Activated naive CD4-positive, alpha-beta T cell treated with anti-CD3 and anti-CD28 coated beads, Interleukin-2, amount 50 U/mL, for 24 hours (primary cell): Measurements from ENCODE around the gene IMMP2L.
"Not testable (repeated sequence)": the region's sequence is repeated elsewhere in the genome, so short reads cannot be mapped to it uniquely, and the experiment has no call there.

Experiments
- H3K27ac Mint-ChIP-seq: one replicate; pipeline ENCODE4 v1.8.0; 2021; ENCODE audit warnings: mild to moderate bottlenecking, mixed read lengths
- H3K27me3 Mint-ChIP-seq: one replicate; pipeline ENCODE4 v1.8.0; 2021; ENCODE audit warnings: mixed read lengths
- H3K36me3 Mint-ChIP-seq: one replicate; pipeline ENCODE4 v1.8.0; 2021; ENCODE audit warnings: mixed read lengths
- H3K4me1 Mint-ChIP-seq: one replicate; pipeline ENCODE4 v1.8.0; 2021; ENCODE audit warnings: mixed read lengths
- H3K4me3 Mint-ChIP-seq: one replicate; pipeline ENCODE4 v1.8.0; 2021; ENCODE audit warnings: mild to moderate bottlenecking, mixed read lengths
- H3K9me3 Mint-ChIP-seq: one replicate; pipeline ENCODE4 v1.8.0; 2021; ENCODE audit warnings: mixed read lengths

Gene IMMP2L

DNA sequence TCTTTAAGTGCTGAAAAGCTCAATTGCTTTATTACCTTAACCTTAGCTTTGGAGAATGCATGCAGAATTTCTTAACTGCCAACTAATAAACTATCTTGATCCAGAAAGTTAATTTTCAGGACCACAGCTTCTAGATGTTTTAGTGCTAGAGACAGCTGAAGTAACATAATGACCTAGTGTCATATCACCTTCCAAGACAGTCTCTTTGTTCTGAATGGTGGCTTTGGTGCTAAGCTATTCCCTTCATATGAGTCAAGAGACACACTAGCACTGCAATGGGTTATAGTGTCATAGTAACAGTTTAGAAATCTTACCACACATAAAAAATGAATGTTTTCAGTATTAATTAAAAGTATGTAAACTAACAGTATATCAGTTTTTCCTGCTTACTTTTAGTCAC lies 586.8 kb downstream of the IMMP2L start:
- H3K9me3 Mint-ChIP-seq, result no peaks in the 10 kb centered on the region
- H3K27ac Mint-ChIP-seq, result no peak overlapping the region
- H3K27me3 Mint-ChIP-seq, result no peaks in the 10 kb centered on the region
- H3K36me3 Mint-ChIP-seq, result peaks cover 1% of the 10 kb centered on the region
- no peak overlapping the region for H3K4me3 Mint-ChIP-seq
- peaks cover 56% of the 10 kb centered on the region for H3K4me1 Mint-ChIP-seq

DNA sequence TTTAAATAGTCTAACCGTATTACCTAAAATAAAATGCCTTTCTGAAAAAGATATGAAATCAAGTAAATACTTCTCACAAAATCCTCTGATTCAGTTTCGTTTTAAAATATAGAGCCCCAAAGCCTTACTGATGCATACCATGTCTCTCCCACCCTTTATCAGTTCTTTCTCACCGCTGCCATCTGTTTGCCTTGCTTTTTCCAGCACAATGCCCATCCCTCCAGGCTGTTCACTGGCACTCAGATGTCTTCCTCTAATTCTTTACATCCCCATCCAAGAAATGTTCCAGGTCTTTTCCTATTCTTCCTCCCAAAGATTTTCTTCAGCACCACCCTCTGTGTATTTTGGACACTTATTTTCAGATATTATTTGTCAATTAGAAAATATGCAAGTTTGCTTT lies 587.9 kb downstream of the IMMP2L start:
- Mint-ChIP-seq H3K4me1 (peaks cover 57% of the 10 kb centered on the region), H3K9me3 (no peaks in the 10 kb centered on the region), H3K27ac (no peak overlapping the region), H3K4me3 (no peak overlapping the region), H3K27me3 (no peaks in the 10 kb centered on the region), H3K36me3 (peaks cover 1% of the 10 kb centered on the region)

GRCh38 chr7:110973196-110973990 lies 588.9 kb downstream of the IMMP2L start:
- Mint-ChIP-seq H3K9me3 (no peaks in the 10 kb centered on the region), H3K27me3 (no peaks in the 10 kb centered on the region), H3K4me1 (peaks cover 53% of the 10 kb centered on the region), H3K36me3 (peaks cover 1% of the 10 kb centered on the region), H3K4me3 (no peak overlapping the region), H3K27ac (no peak overlapping the region)

- Mint-ChIP-seq H3K27ac (no peak overlapping the region), H3K4me3 (no peak overlapping the region), H3K4me1 (peaks cover 18% of the 10 kb centered on the region), H3K36me3 (peaks cover 6% of the 10 kb centered on the region), H3K27me3 (no peaks in the 10 kb centered on the region), H3K9me3 (no peaks in the 10 kb centered on the region)
These were observed 597.5 kb downstream of the IMMP2L start for GRCh38 chr7:110964775-110965174.

DNA sequence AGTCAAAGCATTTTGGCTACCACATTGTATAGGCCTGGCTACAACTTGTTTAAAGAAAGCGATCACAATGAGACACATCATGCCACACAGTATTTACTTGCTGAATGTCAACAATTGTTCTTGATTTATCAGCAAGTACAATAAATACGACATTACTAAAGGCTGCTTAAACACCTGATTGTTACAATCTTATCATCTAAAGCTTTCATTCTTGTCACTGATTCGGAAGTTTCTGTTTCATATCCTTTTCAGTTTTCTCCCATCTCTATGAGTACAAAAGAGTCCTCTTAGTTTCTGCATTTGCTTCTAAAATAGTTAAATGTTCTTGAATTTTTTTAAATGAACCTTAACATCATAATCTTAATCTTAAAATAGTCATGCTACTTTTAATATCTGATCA lies 599.5 kb downstream of the IMMP2L start:
- no peaks in the 10 kb centered on the region for H3K27me3 Mint-ChIP-seq
- peaks cover 4% of the 10 kb centered on the region for H3K9me3 Mint-ChIP-seq
- H3K4me3 Mint-ChIP-seq, result no peak overlapping the region
- H3K27ac Mint-ChIP-seq, result no peak overlapping the region
- H3K36me3 Mint-ChIP-seq, result peaks cover 6% of the 10 kb centered on the region
- H3K4me1 Mint-ChIP-seq, result peaks cover 13% of the 10 kb centered on the region

DNA sequence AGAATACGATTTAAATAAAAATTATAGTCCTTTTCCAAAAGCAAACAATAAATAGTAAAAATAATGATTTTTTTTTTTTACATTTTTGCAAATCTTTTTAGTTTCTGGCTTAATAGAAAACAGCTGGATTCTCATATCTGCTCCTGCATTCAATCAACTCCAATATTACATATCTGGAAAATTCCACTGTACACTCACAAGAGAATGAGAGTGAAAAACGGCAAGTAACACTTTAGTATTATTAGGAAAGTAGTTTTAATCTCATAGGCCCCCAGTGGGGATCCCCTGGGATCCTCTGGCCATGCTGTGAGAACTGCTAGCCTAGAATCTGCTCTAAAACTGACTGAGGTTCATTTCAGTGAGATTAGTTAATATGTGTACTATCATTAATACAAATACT lies 599.9 kb downstream of the IMMP2L start:
- Mint-ChIP-seq H3K4me3 (no peak overlapping the region), H3K27me3 (no peaks in the 10 kb centered on the region), H3K27ac (no peak overlapping the region), H3K9me3 (peaks cover 9% of the 10 kb centered on the region), H3K4me1 (peaks cover 13% of the 10 kb centered on the region), H3K36me3 (peaks cover 9% of the 10 kb centered on the region)

DNA sequence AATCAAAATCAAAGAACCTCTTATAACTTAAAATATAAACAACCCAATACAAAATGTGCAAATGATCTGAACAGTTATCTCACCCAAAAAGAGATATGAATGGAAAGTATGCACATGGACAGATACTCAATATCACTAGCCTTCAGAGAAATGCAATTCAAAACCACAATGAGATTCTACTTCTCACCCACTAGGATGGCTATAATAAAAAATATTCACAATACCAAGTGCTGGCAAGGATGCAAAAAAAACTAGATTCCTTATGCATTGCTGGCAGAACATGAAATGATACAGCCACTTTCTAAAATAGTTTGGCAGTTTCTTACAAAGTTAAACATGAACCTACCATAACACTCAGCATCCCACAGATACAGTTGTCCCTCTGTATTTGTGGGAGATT lies 601.5 kb downstream of the IMMP2L start:
- peaks cover 9% of the 10 kb centered on the region for H3K36me3 Mint-ChIP-seq
- H3K4me3 Mint-ChIP-seq, result no peak overlapping the region
- H3K9me3 Mint-ChIP-seq, result peaks cover 13% of the 10 kb centered on the region
- peaks cover 13% of the 10 kb centered on the region for H3K4me1 Mint-ChIP-seq
- H3K27ac Mint-ChIP-seq, result no peak overlapping the region
- no peaks in the 10 kb centered on the region for H3K27me3 Mint-ChIP-seq

GRCh38 chr7:110948280-110948679 lies 614.0 kb downstream of the IMMP2L start:
- Mint-ChIP-seq H3K4me1 (peaks cover 12% of the 10 kb centered on the region), H3K36me3 (no peaks in the 10 kb centered on the region), H3K27me3 (no peaks in the 10 kb centered on the region), H3K9me3 (no peaks in the 10 kb centered on the region), H3K27ac (no peak overlapping the region), H3K4me3 (no peak overlapping the region)

DNA sequence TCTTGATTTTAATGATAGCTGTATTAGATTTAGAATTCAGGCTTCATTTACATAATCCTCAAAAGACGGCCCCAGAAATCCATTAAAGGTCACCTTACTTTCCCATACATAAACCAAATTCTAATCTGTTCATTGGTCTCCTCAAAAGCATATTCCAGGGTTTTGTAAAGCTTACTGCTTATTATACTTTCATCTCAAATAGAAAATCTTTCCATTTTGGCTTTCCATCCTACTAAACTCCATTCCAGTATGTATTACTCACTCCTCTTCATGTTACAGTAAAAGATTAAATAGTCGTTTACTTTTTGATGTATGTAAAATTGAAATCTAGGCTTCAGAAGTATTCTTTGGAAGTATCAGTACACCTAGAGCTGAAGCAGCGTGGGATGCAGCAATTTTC lies 614.9 kb downstream of the IMMP2L start:
- H3K4me1 Mint-ChIP-seq, result peaks cover 12% of the 10 kb centered on the region
- no peaks in the 10 kb centered on the region for H3K27me3 Mint-ChIP-seq
- no peaks in the 10 kb centered on the region for H3K36me3 Mint-ChIP-seq
- H3K27ac Mint-ChIP-seq, result no peak overlapping the region
- H3K4me3 Mint-ChIP-seq, result no peak overlapping the region
- no peaks in the 10 kb centered on the region for H3K9me3 Mint-ChIP-seq

GRCh38 chr7:110944966-110945644 lies 617.2 kb downstream of the IMMP2L start:
- Mint-ChIP-seq H3K36me3 (no peaks in the 10 kb centered on the region), H3K4me1 (peaks cover 24% of the 10 kb centered on the region), H3K4me3 (no peak overlapping the region), H3K27ac (no peak overlapping the region), H3K9me3 (no peaks in the 10 kb centered on the region), H3K27me3 (no peaks in the 10 kb centered on the region)

GRCh38 chr7:110944448-110944847 lies 617.8 kb downstream of the IMMP2L start:
- Mint-ChIP-seq H3K9me3 (no peaks in the 10 kb centered on the region), H3K27ac (no peak overlapping the region), H3K27me3 (no peaks in the 10 kb centered on the region), H3K4me3 (no peak overlapping the region), H3K36me3 (no peaks in the 10 kb centered on the region), H3K4me1 (peaks cover 24% of the 10 kb centered on the region)

DNA sequence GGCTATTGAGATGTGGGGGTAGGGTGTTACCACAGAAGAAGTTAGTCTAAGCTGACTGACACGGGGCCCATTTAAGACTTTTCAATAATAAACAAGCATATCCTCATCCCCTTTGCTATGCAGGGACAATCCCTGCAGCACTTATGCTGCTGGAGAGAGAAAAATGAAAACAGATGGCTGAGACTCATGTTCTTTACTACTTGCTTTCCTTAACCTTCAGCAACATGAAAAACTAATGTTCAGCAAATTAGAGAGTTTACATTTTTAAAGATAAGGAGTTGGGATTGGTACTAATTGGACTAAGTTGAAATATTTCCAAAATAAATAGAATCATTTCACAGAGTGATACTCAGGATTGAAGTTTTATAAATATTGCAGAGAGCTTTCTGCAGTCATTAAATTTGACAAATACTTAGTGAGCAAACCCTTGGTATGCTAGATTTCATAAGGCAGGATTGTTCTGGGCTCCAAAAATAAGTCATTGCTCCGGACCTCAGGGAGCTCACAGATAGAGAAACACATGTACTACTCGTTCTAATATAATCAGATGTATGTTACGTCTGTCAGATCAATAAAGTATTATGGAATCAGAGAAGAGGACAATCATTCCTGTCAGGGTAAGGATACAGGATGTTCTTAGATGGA lies 618.5 kb downstream of the IMMP2L start:
- Mint-ChIP-seq H3K27me3 (no peaks in the 10 kb centered on the region), H3K4me1 (peaks cover 19% of the 10 kb centered on the region), H3K27ac (no peak overlapping the region), H3K9me3 (no peaks in the 10 kb centered on the region), H3K4me3 (no peak overlapping the region), H3K36me3 (no peaks in the 10 kb centered on the region)

DNA sequence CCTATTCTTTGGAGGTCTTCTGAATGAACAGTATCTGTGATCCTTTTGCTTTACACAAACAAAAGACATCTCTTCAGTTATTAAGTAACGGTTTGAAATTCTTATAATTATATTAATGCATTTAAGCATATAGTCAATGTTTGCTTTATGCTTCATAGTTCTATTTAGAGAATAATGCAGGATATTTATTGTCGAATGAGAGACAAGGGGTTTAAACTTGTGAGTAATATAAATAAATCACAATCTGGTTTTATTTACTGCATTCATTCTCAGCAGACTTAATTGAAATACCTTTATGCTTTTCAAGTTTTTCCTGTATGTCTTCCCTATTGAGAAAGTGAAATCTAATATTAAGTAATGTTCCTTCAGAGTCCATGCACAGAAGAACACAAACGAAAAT lies 620.9 kb downstream of the IMMP2L start:
- Mint-ChIP-seq H3K27me3 (no peaks in the 10 kb centered on the region), H3K9me3 (no peaks in the 10 kb centered on the region), H3K36me3 (peaks cover 4% of the 10 kb centered on the region), H3K4me1 (peaks cover 20% of the 10 kb centered on the region), H3K4me3 (no peak overlapping the region), H3K27ac (no peak overlapping the region)

- peaks cover 20% of the 10 kb centered on the region for H3K4me1 Mint-ChIP-seq
- H3K9me3 Mint-ChIP-seq, result no peaks in the 10 kb centered on the region
- H3K27me3 Mint-ChIP-seq, result no peaks in the 10 kb centered on the region
- H3K4me3 Mint-ChIP-seq, result no peak overlapping the region
- peaks cover 4% of the 10 kb centered on the region for H3K36me3 Mint-ChIP-seq
- H3K27ac Mint-ChIP-seq, result no peak overlapping the region
These were observed 621.5 kb downstream of the IMMP2L start for GRCh38 chr7:110940756-110941155.

DNA sequence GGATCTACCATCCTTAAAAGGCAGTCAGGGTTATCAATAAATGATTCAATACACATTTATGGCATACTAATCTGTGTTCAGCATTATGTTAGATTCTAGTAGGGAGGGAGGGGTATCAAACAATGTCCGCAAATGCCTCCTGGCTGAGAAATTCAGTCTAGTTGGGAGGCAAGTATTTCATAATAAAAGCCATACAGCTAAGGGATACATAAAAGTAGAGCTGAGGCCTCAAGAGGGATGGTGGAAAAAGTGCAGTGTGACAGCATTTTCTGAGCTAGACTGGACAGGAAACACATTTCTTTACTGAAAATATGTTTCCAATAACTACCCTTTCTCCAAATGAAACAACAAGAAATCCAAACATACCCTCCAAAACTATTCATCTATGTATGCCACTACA lies 624.1 kb downstream of the IMMP2L start:
- H3K4me3 Mint-ChIP-seq, result no peak overlapping the region
- H3K4me1 Mint-ChIP-seq, result peaks cover 15% of the 10 kb centered on the region
- no peak overlapping the region for H3K27ac Mint-ChIP-seq
- peaks cover 8% of the 10 kb centered on the region for H3K36me3 Mint-ChIP-seq
- no peaks in the 10 kb centered on the region for H3K9me3 Mint-ChIP-seq
- H3K27me3 Mint-ChIP-seq, result no peaks in the 10 kb centered on the region

DNA sequence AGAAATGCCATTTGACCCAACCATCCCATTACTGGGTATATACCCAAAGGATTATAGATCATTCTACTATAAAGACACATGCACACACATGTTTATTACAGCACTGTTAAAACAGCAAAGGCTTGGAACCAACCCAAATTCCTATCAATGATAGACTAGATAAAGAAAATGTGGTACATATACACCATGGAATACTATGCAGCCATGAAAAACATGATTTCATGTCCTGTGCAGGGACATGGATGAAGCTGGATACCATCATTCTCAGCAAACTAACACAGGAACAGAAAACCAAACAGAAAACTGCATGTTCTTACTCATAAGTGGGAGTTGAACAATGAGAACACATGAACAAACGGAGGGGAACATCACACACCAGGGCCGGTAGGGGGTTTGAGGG lies 625.6 kb downstream of the IMMP2L start:
- not testable (repeated sequence) for H3K27ac Mint-ChIP-seq, H3K27me3 Mint-ChIP-seq, H3K4me3 Mint-ChIP-seq, H3K36me3 Mint-ChIP-seq, H3K9me3 Mint-ChIP-seq
- H3K4me1 Mint-ChIP-seq, result peaks cover 15% of the 10 kb centered on the region
